GM21515 (cell line): Measurements from ENCODE around the gene SCN2A.
"Not testable (repeated sequence)": the region's sequence is repeated elsewhere in the genome, so short reads cannot be mapped to it uniquely, and the experiment has no call there.

ENCODE experiments used
- ATAC-seq: cut with Tn5 transposase; IDR thresholded peaks from one replicate; pipeline ENCODE4 v1.9.1; 2021; ENCODE audit not compliant: unreplicated experiment

The SCN2A gene

DNA sequence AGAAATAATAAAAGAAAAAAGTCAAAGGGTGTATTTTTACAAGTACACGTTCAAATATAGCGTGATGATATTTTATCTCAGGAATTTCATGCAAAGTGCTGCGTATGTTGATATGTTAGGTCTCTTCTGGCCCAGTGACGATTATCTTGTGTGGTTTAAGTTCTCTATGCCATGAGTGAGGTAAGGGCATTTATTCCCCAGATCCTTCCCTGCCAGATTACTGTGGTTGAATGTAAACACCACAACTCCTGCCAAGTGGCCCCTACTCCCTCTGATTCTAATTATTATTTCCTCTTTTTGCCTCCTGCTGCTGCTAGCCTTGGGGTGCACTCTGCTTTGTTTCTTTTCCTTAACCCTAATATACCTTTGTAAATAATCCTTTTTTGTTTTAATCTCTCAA, 12.2 kb downstream of the SCN2A start:
- ATAC-seq, result no peak

DNA sequence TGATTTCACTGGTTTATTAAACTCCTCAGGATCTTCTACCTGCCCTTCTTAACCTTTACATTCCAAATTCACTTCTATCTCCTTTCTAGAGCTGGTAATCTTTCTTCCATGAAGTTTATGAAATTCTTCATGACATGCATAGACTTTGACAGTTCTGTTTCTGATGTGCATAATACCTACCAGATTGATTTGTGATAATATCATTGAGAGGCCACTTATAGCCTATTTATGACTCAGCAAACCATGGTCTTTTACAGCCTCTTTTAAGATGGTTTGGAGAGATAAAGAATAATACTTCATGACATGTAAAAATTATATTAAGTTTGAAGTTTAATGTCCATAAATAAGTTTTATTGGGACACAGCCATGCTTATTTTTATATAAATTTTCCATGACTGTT, 14.0 kb downstream of the SCN2A start:
- ATAC-seq, result no peak

DNA sequence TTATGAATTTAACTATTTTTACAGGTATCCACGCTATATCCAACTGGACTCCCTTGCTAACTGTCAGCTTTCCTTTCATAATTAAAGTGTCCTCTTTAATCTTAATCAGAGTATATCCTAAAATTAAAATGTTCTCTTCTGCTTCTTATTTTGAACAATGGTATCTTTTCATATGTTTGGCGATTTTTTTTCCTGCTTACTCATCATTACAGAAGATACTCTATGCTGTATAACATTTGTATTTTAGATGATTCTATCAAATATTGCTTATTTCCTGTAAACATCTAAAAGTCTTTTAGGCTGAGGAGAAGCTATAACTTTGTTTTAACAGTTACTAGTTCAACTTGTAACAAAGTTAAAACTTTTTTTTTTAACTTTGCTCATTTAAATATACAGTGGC, 17.4 kb downstream of the SCN2A start:
- no peak for ATAC-seq

DNA sequence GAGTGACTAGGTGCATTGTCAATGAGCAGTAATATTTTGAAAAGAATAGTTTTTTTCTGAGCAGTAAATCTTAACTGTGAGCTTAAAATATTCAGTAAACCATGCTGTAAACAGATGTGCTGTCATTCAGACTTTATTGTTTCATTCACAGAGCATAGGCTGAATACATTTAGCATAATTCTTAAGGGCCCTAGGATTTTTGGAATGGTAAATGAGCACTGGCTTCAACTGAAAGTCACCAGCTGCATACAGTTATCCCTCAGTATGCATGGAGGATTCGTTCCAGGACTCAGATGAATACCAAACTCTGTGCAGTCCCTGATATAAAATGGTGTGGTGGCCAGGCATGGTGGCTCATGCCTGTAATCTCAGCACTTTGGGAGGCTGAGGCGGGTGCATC, 21.1 kb downstream of the SCN2A start:
- ATAC-seq, result not testable (repeated sequence)

DNA sequence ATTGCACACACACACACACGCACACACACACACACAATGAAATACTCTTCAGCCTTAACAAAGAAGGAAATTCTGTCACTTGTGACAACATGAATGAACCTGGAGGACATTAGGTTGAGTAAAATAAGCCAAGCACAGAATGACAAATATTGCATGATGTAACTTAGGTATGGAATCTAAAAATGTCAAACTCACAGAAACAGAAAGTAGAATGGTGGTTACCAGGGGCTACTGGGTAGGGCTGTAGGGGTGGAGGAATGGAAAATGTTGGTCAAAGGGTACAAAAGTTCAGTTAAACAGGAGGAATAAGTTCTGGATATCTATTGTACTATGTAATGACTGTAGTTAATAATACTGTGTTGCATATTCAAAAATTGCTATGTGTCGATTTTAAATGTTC, 29.5 kb downstream of the SCN2A start:
- ATAC-seq, result no peak

DNA sequence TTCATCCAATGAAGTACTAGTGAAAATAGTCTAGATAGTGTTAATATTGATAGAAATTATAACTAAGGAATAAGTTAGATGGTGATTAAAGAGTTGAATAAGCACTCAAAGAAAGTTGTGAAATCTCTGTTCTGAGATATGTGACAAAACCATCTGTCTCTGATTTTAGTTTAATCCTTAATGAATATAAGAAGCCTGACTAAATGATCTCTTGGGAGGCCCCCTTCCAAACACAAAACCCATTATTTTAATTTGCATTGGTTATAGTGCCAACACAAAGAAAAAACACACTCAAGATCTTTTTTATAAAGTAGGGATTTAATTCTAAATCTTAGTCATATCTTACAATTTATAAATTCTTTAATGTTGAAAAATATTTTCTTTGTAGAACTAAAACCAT, 34.0 kb downstream of the SCN2A start:
- no peak for ATAC-seq

DNA sequence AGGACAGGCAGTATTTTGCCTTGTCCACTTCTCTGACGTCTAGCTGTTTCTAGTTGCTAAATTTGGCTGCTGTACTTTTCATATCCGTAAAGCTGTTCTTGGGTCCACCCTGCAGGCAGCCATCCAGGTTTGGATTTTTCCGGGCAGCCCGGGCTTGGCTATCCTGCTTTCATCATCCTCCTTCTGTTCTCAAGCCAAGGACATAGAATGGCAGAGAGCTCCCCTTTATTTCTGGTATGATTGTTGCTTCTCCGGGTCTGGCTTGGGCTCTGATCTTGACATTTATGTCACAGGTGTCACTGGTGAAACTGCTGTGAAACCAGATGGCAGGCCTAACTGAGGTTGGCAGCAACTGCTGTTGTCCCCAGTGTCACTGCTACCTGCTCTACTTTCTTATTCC, 35.5 kb downstream of the SCN2A start:
- no peak for ATAC-seq

DNA sequence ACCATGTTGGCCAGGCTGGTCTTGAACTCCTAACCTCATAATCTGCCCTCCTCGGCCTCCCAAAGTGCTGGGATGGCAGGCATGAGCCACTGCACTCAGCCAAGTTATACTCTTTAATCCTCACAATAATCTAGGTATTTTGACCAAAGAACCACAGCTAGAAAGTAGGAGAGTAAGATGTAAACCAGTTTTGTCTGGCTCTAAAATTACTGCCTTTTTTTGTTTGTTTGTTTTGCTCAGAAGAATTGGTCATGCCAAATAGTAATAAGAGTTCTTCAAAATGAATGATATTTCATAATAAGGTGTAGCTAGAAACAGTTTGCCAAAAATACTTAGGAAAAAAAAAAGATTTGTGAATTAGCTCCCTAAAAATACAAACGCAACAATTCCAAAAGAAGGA, 36.7 kb downstream of the SCN2A start:
- no peak for ATAC-seq

DNA sequence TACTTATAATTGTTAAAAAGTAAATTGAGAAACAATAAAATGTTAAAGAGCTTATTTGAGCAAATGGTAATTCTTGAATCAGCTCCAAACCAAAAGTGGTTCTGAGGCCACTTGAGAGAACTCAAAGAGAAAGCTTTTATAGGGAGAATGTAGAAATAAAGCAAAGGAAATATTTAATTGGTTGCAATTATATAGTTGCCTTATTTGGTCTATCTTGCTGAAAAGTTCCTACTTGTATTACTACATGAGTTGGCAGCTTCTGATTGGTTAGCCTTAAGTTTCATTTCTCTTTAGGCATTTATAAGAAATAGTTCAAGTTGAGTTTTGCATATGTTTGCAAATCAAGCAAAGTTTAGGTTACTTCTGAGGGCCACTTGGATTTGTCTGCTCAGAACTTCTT, 38.1 kb downstream of the SCN2A start:
- no peak for ATAC-seq

DNA sequence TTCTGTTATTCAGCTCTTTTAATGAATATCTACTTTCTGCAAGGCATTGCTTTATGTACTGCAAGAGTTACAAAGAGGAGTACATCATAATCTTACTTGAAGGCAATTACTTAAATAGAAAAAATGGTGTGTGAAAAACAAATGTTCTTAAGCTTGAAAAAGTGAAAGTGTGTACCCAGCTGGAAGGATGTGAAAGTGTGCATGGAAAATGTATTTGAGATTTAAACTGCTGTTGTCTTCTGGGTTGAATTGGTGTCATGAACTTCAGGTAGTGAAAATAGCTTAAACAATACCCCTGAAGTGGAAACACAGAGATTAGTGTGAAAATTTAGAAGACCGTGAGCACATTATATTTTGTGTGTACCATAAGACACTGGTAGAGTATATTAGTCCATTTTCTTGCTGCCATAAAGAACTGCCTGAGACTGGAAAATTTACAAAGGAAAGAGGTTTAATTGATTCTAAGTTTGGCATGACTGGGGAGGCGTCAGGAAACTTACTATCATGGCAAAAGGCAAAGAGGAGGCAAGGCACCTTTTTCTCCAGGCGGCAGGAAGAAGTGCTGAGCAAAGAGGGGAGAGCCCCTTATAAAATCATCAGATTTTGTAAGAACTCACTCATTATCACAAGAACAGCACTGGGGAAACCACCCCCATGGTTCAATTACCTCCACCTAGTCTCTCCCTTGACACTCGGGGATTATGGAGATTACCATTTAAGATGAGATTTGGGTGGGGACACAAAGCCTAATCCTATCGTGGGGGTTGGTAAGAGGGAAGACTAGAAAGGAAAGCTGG, 38.8 kb downstream of the SCN2A start:
- ATAC-seq, result no peak

DNA sequence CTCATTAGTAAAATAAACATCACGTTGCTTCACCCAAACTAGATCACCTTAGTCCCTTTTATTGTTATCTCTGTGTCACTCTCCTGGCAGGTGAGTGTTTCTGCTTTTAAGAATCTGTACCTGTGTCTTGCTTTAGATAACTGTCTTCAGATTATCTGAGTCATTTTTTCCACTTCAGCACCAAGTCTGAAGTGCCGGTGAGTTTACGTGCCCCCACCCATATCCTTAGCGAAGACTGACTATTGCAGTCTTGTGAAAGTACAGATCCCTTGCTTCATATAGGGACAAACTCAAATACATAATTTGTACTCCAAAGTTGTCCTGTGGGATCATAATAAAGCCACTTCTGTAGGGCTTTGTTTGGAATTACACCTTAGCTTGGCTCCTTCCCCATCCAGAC, 41.1 kb downstream of the SCN2A start:
- no peak for ATAC-seq

DNA sequence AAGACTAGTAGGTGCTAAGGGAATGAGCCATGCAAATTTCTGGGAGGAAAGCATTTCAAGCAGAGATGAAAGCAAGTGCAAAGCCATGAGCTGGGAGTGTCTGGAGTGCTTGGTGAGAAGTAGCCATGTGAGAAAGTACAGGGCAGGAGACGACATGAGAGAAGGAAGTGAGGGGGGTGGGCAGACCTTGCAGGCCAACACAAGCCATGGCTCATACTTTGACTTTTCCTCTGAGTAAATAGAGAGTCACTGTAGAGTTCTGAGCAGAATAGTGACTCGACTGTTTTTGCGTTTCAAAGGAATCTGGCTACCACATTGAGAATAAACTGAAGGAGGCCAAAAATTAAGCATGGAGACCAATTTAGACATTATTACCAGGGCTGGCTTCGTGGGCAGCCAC, 42.2 kb downstream of the SCN2A start:
- no peak for ATAC-seq

DNA sequence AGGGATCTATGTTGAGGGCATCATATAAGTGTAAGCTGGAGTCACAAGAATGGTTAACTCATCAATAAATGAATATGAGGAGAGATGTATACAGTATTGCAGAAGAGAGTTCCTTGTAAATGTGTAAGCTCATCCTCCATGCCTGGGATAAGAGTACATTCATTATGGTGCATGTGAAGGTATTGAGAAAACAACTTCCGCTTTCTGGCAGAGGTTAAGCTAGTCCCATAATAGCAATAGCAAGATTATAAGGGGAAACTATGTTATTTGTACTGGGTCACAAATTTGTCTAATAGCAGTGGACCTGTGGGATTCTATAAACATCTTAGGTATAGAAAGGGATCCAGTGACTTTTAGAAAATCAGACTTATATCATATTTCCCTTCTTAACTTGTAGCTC, 44.1 kb downstream of the SCN2A start:
- ATAC-seq, result no peak

DNA sequence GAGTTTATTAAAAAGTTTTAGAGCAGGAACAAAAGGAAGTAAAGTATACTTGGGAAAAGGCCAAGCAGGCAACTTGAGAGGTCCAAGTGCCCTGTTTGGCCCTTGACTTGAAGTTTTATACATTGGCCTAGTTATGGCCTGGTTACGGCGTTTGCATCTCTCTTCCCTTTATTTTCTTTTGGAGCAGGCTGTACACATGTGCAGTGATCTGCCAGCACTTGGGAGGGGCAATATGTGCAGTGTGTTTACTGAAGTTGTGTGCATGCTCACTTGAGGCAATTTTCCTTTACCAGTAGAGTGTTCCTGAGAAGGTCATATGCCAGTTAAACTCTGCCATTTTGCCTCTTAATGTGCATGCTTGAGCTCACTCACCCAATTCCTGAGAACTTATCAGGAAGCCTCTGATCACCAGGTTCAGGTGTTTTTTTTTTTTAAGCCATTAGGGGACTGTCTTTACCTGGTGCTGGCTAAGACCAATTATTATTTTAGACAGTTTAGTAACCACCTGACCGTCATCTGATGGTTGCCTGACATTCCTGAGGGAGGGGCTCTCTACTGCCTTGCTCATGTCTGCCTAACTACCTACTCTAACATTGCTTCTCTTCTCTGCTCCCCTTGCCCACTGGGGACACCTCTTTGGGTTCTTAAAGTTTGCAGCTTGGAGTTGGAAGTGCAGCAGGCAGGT, 48.0 kb downstream of the SCN2A start:
- no peak for ATAC-seq

DNA sequence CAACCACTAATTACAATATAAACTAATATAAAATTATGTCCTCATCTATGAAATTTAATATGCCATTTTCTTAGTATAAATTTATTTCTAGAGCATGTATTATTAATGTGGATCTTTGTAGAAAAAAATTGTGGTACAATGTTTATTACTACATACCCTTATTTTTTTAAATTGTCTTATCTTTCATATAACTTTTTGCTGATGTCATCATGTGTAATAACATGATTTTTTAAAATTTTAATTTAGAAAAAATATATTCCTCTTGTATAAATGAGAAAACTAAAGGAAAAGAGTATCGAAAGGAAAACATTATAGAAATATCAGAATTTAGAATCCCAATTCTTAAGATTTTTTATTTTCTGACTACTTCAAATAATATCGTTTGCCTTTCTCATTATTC, 49.9 kb downstream of the SCN2A start:
- no peak for ATAC-seq

DNA sequence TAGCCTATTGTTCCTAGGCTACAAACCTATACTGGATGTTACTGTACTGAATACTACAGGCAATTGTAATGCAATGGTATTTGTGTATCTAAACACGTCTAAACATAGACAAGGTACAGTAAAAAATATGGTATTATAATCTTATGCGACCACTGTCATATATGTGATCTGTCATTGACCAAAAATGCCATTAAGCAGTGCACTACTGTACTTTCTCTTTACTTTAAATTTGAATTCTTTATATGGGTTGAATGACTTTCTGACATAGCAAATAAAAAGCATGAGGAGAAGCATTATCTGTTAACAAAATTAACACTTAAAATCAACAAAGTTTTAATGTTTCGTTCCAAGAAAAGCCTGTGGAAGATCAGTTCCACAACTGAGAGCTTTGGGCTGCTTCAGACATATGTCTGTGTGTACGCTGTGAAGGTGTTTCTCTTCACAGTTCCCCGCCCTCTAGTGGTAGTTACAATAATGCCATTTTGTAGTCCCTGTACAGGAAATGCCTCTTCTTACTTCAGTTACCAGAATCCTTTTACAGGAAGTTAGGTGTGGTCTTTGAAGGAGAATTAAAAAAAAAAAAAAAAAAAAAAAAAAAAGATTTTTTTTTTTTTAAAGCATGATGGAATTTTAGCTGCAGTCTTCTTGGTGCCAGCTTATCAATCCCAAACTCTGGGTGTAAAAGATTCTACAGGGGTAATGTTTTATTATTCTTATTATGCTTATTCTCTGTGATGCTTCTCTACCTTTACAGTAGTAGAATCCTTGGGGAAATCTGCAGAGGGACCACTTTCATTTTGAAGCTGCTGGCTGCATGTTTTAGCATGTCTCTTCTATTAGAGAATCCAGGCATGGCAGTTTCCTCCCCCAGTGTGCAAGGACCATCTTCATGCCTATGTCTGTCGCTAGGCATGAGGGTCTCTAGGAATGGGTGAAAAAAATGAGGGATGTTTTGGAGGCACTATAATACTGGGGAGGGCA, 54.5 kb downstream of the SCN2A start:
- peak; percentile 100 for ATAC-seq

DNA sequence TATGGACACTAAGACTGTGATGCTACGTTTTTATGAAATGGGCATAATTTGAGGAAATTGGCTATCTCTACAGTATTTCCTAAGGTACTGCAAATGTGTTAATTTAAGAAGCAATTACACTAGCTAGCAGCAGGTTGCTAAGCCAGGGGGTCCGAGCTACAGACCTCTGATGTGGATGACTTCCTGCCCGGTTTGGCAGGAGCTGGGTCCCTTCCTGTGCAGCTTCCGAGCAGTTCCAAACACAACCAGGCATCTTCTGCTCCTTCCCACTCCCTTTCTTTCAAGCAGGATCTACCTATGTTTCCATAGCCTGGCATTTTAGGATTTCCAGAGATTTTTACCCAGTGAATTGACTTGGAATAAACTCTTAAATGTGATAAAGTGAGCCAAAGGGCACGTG, 55.7 kb downstream of the SCN2A start:
- no peak for ATAC-seq

DNA sequence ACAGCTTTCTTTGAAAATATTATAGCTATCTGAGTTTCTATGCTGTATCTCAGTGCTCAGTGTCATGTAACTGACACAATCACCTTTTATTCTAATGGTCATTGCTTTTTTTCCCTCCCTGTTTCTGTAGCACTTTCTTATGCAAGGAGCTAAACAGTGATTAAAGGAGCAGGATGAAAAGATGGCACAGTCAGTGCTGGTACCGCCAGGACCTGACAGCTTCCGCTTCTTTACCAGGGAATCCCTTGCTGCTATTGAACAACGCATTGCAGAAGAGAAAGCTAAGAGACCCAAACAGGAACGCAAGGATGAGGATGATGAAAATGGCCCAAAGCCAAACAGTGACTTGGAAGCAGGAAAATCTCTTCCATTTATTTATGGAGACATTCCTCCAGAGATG, 56.4 kb downstream of the SCN2A start:
- no peak for ATAC-seq

DNA sequence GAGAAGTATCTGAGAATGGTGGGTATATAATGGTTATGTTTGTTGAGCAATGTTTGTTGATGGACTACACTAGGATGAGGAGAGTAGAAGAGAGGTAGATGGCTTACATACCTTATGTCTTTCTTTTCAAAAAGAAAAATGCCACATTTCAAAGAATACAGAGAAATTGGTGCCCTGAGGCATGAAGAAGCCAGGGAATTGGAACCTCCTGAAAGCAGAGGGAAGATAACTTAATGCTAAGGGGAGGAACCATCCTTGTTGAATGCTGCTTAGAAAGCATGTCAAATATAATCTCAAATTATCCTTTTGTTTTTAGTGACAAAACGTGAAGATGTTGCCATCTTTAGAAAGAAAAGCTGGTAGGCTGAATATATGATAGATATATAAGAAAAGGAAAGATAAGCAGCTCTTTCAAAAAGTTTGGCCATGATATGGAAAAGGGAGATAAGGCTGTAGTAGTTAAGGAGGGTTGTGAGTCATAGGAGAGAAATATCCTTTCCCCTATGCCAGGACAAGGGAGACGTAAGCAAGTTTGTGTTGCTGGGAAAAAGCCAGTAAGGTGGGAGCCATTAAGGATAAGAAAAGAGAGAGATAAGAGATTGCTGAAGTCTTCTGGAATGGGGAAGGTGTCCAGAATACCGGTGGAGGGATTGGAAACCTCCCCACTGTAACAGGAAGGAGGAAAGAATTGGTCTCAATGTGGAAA, 66.3 kb downstream of the SCN2A start:
- ATAC-seq, result no peak

DNA sequence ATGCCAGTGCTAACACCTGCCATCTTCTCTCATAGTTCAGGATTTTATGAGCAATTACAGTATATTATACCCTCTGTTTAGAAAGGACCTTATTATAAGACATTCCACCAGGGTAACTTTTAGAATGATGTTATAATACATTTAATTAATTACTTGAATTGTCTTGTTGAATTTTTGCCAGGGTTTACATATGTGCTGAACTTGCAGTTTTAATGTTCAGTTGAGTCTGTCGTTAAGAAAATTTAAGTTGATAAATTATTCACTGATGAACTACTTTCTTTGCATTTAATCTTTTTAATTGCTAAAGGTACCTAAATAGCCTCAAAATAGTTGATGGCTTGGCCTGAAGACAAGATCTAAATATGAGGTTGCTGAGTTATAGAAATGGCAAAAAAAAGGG, 68.1 kb downstream of the SCN2A start:
- no peak for ATAC-seq

DNA sequence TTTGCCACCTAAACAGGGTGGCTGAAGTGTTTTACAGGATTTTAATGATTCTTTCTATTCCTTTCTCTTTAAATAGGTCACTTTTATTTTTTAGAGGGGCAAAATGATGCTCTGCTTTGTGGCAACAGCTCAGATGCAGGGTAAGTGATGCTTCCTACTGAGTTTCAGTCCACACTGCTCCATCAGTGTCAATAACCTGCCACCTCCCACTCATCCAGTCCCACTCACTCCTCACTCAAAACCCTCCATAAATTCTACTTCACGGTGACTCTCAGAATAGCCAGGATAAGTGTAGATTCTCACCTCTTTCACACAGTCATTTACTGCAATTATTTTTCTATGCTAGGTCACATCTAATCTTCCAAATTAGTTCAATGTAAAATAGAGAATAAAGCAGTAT, 72.7 kb downstream of the SCN2A start:
- ATAC-seq, result no peak
